ENCODE data around the gene FMNL1. TPM values are rescaled to one million over a fixed set of nuclear protein-coding genes. Genes with fewer than 3 reads are reported as not detected.

FMNL1 gene
- polyA plus RNA-seq, 3 donors = 23.8 to 826 (median 24.8) TPM

GRCh38 chr17:45228763-45229539 is 7.3 kb downstream of the FMNL1 start:
- Histone ChIP-seq H3K4me2 (replicated peaks; ENCODE audit: extremely low read depth, low read length, poor library complexity, severe bottlenecking) (peak overlapping the region; percentile 98), H3K27me3 (ENCODE audit: control insufficient read depth in 2 of 2, insufficient read depth in 2 of 2, low read length in 2 of 2) (no peaks in the 10 kb centered on the region), H3K4me3 (replicated peaks in 1 of 3; ENCODE audit: low read depth in 2 of 3, low read length in 3 of 3) (peak overlapping the region; percentile 15 to 99 (median 31)), H3K36me3 (replicated peaks in 1 of 2; ENCODE audit: control insufficient read depth in 1 of 2, insufficient read depth in 2 of 2, low read length in 2 of 2) (peaks cover 20 to 28% of the 10 kb centered on the region in 2 donors), H3K9me3 (replicated peaks in 1 of 2; ENCODE audit: control insufficient read depth in 1 of 2, insufficient read depth in 1 of 2, low read length in 2 of 2) (no peaks in the 10 kb centered on the region), H3K79me2 (ENCODE audit: insufficient read depth, low read length) (peaks cover 98% of the 10 kb centered on the region), H2AFZ (ENCODE audit: insufficient read depth, low read depth, low read length, poor library complexity, severe bottlenecking) (no peak overlapping the region), H3K4me1 (ENCODE audit: control insufficient read depth in 1 of 2, insufficient read depth in 2 of 2, low read length in 2 of 2) (peaks cover 95 to 97% of the 10 kb centered on the region in 2 donors), H4K20me1 (ENCODE audit: insufficient read depth, low read length) (peaks cover 57% of the 10 kb centered on the region), H3K27ac (ENCODE audit: low read depth in 1 of 2, low read length in 2 of 2) (peak overlapping the region; percentile 93 to 99), H3K9ac (ENCODE audit: insufficient read depth, low read length, poor library complexity, severe bottlenecking) (peak overlapping the region; percentile 91)
- Mint-ChIP-seq H3K4me3 (peak overlapping the region; percentile 95 to 99), H3K27me3 (ENCODE audit: low read depth in 3 of 3) (peaks cover 0 to 4% (median 0%) of the 10 kb centered on the region in 3 donors), H3K4me1 (peaks cover 96% of the 10 kb centered on the region), H3K36me3 (peaks cover 59 to 74% of the 10 kb centered on the region in 2 donors), H3K27ac (peak overlapping the region; percentile 98 to 100 (median 100)), H3K9me3 (peaks cover 0 to 1% (median 0%) of the 10 kb centered on the region in 7 donors)
- intact Hi-C loops (cut with micrococcal nuclease) = loop anchor here in 1 of 2 donors (1.0 to 5.0 kb wide), 2 partner anchors 8 to 88 kb away; partner anchors contain the start of genes FMNL1 and MAP3K14
- 0% methylated on average over 6 of the region's 19 CpGs for WGBS (ENCODE audit: insufficient coverage)
- peak; percentile 99 to 100 (median 99) for DNase-seq
- TF ChIP-seq, protein P1, sequence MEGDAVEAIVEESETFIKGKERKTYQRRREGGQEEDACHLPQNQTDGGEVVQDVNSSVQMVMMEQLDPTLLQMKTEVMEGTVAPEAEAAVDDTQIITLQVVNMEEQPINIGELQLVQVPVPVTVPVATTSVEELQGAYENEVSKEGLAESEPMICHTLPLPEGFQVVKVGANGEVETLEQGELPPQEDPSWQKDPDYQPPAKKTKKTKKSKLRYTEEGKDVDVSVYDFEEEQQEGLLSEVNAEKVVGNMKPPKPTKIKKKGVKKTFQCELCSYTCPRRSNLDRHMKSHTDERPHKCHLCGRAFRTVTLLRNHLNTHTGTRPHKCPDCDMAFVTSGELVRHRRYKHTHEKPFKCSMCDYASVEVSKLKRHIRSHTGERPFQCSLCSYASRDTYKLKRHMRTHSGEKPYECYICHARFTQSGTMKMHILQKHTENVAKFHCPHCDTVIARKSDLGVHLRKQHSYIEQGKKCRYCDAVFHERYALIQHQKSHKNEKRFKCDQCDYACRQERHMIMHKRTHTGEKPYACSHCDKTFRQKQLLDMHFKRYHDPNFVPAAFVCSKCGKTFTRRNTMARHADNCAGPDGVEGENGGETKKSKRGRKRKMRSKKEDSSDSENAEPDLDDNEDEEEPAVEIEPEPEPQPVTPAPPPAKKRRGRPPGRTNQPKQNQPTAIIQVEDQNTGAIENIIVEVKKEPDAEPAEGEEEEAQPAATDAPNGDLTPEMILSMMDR (IDR thresholded peaks at IDR 0.05) = no peak

- peak overlapping the region in 2 of 3 experiments; percentile 27 to 71 for H3K4me3 ChIP-seq (replicated peaks in 1 of 3; ENCODE audit: low read depth in 2 of 3, low read length in 3 of 3)
These were observed 8.2 kb downstream of the FMNL1 start for GRCh38 chr17:45229681-45230409.

More at GRCh38 chr17:45229681-45230409, 8.2 kb downstream of the FMNL1 start:
- peak overlapping the region; percentile 98 for H3K4me2 ChIP-seq (replicated peaks; ENCODE audit: extremely low read depth, low read length, poor library complexity, severe bottlenecking)
- H3K36me3 Mint-ChIP-seq = peaks cover 63 to 74% of the 10 kb centered on the region in 2 donors
- H4K20me1 ChIP-seq (ENCODE audit: insufficient read depth, low read length) = peaks cover 63% of the 10 kb centered on the region
- peaks cover 95 to 97% of the 10 kb centered on the region in 2 donors for H3K4me1 ChIP-seq (ENCODE audit: control insufficient read depth in 1 of 2, insufficient read depth in 2 of 2, low read length in 2 of 2)
- peak overlapping the region; percentile 98 to 100 (median 100) for H3K27ac Mint-ChIP-seq
- H3K9me3 ChIP-seq (replicated peaks in 1 of 2; ENCODE audit: control insufficient read depth in 1 of 2, insufficient read depth in 1 of 2, low read length in 2 of 2) = no peaks in the 10 kb centered on the region
- peak in 1 of 3 donors; percentile 60 for DNase-seq
- peak overlapping the region; percentile 91 for H3K9ac ChIP-seq (ENCODE audit: insufficient read depth, low read length, poor library complexity, severe bottlenecking)
- peaks cover 96% of the 10 kb centered on the region for H3K4me1 Mint-ChIP-seq
- intact Hi-C loops (cut with micrococcal nuclease) = loop anchor here in 1 of 2 donors (1.0 to 5.0 kb wide), 2 partner anchors 9 to 87 kb away; partner anchors contain the start of genes FMNL1 and MAP3K14
- no peak overlapping the region for H2AFZ ChIP-seq (ENCODE audit: insufficient read depth, low read depth, low read length, poor library complexity, severe bottlenecking)
- no peaks in the 10 kb centered on the region for H3K27me3 ChIP-seq (ENCODE audit: control insufficient read depth in 2 of 2, insufficient read depth in 2 of 2, low read length in 2 of 2)
- 75% methylated on average over 12 of the region's 16 CpGs for WGBS (ENCODE audit: insufficient coverage)
- H3K79me2 ChIP-seq (ENCODE audit: insufficient read depth, low read length) = peaks cover 97% of the 10 kb centered on the region
- peaks cover 29 to 35% of the 10 kb centered on the region in 2 donors for H3K36me3 ChIP-seq (replicated peaks in 1 of 2; ENCODE audit: control insufficient read depth in 1 of 2, insufficient read depth in 2 of 2, low read length in 2 of 2)
- peak overlapping the region; percentile 73 to 78 for H3K4me3 Mint-ChIP-seq
- peaks cover 0 to 4% (median 0%) of the 10 kb centered on the region in 3 donors for H3K27me3 Mint-ChIP-seq (ENCODE audit: low read depth in 3 of 3)
- TF ChIP-seq, protein P1 (IDR thresholded peaks at IDR 0.05) = no peak
- peaks cover 0 to 1% (median 0%) of the 10 kb centered on the region in 7 donors for H3K9me3 Mint-ChIP-seq
- peak overlapping the region; percentile 93 to 99 for H3K27ac ChIP-seq (ENCODE audit: low read depth in 1 of 2, low read length in 2 of 2)

Measured in CD14-positive monocyte (primary cell).